Measurements from ENCODE around the gene MCCC1. TPM values are rescaled to one million over a fixed set of nuclear protein-coding genes. Genes with fewer than 3 reads are reported as not detected.

MCCC1 gene
- total RNA-seq, 1 experiment from 2014 or later: 12.6 TPM

DNA sequence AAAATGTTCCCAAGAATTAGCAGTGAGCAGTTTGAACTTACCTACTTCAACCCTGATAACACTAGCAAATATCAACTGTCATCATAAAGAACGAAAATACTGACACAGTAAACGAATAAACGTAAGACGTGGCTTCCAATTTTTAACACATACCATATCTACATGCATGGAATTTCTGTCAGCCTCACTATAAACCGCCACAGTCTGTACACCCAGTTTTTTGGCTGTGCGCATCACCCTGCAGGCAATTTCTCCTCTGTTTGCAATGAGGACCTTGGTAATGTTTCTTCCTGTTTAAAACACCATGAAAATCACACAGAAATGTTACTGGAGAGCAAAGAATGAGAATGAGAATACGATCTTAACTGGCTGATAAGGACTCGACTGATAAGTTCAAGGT is 7.0 kb downstream of the MCCC1 start (continued):
- TF ChIP-seq, protein P1, sequence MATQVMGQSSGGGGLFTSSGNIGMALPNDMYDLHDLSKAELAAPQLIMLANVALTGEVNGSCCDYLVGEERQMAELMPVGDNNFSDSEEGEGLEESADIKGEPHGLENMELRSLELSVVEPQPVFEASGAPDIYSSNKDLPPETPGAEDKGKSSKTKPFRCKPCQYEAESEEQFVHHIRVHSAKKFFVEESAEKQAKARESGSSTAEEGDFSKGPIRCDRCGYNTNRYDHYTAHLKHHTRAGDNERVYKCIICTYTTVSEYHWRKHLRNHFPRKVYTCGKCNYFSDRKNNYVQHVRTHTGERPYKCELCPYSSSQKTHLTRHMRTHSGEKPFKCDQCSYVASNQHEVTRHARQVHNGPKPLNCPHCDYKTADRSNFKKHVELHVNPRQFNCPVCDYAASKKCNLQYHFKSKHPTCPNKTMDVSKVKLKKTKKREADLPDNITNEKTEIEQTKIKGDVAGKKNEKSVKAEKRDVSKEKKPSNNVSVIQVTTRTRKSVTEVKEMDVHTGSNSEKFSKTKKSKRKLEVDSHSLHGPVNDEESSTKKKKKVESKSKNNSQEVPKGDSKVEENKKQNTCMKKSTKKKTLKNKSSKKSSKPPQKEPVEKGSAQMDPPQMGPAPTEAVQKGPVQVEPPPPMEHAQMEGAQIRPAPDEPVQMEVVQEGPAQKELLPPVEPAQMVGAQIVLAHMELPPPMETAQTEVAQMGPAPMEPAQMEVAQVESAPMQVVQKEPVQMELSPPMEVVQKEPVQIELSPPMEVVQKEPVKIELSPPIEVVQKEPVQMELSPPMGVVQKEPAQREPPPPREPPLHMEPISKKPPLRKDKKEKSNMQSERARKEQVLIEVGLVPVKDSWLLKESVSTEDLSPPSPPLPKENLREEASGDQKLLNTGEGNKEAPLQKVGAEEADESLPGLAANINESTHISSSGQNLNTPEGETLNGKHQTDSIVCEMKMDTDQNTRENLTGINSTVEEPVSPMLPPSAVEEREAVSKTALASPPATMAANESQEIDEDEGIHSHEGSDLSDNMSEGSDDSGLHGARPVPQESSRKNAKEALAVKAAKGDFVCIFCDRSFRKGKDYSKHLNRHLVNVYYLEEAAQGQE (IDR thresholded peaks at IDR 0.05; ENCODE audit: low read depth): no peak
- TF ChIP-seq POLR2A (IDR thresholded peaks at IDR 0.05; ENCODE audit: borderline replicate concordance, extremely low read depth, insufficient read depth, insufficient read length): no peak
- TF ChIP-seq EGR1 (IDR thresholded peaks at IDR 0.05; ENCODE audit: low read depth): no peak
- TF ChIP-seq SRF (IDR thresholded peaks at IDR 0.05; ENCODE audit: low read depth): no peak
- no peak for TF ChIP-seq EZH2phosphoT487 (IDR thresholded peaks at IDR 0.05; ENCODE audit: borderline replicate concordance)
- TF ChIP-seq RAD21 (IDR thresholded peaks at IDR 0.05; ENCODE audit: low read depth): no peak

DNA sequence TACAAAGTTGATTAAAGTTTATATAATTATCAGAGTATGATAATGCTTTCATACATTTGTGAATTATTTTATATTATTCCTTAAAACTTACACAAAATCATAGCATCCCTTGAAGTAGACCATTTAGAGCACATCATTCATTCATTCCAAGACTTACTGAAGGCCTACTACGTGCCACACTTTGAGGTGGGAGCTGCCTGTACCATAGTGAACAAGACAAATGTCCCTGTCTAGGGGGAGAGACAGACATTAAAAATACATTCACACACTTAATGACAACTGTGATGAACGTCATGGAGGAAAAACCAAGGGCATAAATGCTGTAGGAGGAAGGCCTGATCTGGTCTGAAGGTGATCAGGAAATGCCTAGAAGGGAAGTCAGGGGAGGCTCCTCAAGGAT is 12.1 kb downstream of the MCCC1 start:
- H3K4me3 ChIP-seq (replicated peaks in 1 of 2; ENCODE audit: low read depth in 1 of 2, low read length in 2 of 2): no peak overlapping the region
- no peak overlapping the region for H3K4me2 ChIP-seq (ENCODE audit: low read length)
- ChIA-PET POLR2A (no interaction called here), RAD21 (ENCODE audit: low non-redundant PET in 1 of 2, low total read pairs in 2 of 2, uncharacterized antibody in 2 of 2, unreplicated experiment in 2 of 2) (no interaction called here), CTCF (interaction anchor here (1.4 kb wide), 1 partner anchor 36 kb away, joined by 4 read pairs; no protein-coding TSS in a partner anchor)
- intact Hi-C loops (cut with micrococcal nuclease): no loop called here
- H3K36me3 ChIP-seq (ENCODE audit: control insufficient read depth in 1 of 2, insufficient read depth in 2 of 2, low read length in 2 of 2): peaks cover 0 to 3% of the 10 kb centered on the region in 2 experiments; a peak in 2 of 4 replicates
- BruUV-seq (replicated peaks): no TSS peak
- H3K4me1 ChIP-seq (ENCODE audit: control insufficient read depth in 1 of 2, insufficient read depth in 2 of 2, low read length in 2 of 2): no peaks in the 10 kb centered on the region
- H3K27ac ChIP-seq (ENCODE audit: low read depth, low read length): no peak overlapping the region
- H3K9ac ChIP-seq (ENCODE audit: low read length): no peak overlapping the region
- ATAC-seq (no peak), DNase-seq (ENCODE audit: low read depth, low spot score) (no peak)
- TF ChIP-seq, protein P1 (IDR thresholded peaks at IDR 0.05; ENCODE audit: low read depth): no peak
- TF ChIP-seq EGR1 (IDR thresholded peaks at IDR 0.05; ENCODE audit: low read depth) (no peak), FOSL1 (IDR thresholded peaks at IDR 0.05; ENCODE audit: low read depth) (no peak), TCF7L2 (IDR thresholded peaks at IDR 0.05; ENCODE audit: borderline replicate concordance, extremely low read depth, insufficient read depth, insufficient read length) (no peak), JUND (IDR thresholded peaks at IDR 0.05) (no peak)
- TF ChIP-seq, protein P2, sequence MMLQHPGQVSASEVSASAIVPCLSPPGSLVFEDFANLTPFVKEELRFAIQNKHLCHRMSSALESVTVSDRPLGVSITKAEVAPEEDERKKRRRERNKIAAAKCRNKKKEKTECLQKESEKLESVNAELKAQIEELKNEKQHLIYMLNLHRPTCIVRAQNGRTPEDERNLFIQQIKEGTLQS (IDR thresholded peaks at IDR 0.05): no peak
- no peak overlapping the region for H2AFZ ChIP-seq (ENCODE audit: low read depth, low read length, poor library complexity, severe bottlenecking)
- H3K27me3 ChIP-seq (ENCODE audit: insufficient read depth, low read length): no peaks in the 10 kb centered on the region
- H4K20me1 ChIP-seq (ENCODE audit: insufficient read depth): no peaks in the 10 kb centered on the region
- H3K79me2 ChIP-seq (ENCODE audit: insufficient read depth, low read length): no peaks in the 10 kb centered on the region
- H3K9me2 ChIP-seq (ENCODE audit: insufficient read depth): no peaks in the 10 kb centered on the region
- no peaks in the 10 kb centered on the region for H3K9me3 ChIP-seq (ENCODE audit: control insufficient read depth in 1 of 2, insufficient read depth in 1 of 2, low read depth in 1 of 2, low read length in 2 of 2)
